ENCODE data around the gene NT5C3A.
A peak's percentile ranks its signal among the peaks of the same experiment; 100 is the strongest.

Gene NT5C3A

DNA sequence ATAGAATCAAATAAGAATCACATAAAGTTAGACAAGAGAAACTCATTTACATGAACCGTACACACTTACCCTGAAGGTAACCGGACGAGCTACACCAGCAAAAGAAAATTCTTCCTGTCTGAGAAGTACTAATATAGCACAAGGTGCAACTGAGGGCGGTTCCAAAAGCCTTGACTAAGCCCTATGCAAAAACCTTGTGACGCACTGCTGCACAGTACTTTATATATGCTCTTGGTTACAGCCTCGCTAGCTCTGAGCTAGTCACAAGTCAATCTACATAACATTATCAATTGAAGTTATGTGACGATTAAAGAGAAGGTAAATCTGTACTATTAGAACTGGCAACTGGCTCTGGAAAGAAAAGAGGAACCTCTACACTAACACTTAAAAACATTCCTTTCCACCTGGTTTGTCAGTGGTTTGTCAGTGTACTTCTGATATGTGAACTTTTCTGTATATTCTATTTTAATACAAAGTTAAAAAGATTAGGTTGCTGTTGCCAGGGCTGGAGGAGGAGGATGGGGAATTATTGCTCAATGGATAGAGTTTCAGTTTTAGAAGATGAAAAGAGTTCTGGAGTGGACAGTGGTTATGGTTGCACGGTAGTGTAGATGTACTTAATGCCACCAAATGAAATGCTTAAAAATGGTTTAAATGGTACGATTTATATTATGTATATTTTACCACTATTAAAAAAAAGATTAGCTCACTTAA is 21.6 kb downstream of the NT5C3A start:
- H3K4me2 ChIP-seq (ENCODE audit: low read depth, low read length, poor library complexity, severe bottlenecking): peak overlapping the region; percentile 81
- H3F3A ChIP-seq (ENCODE audit: low read depth): no peaks in the 10 kb centered on the region
- H3K9me2 ChIP-seq (replicated peaks; ENCODE audit: low read depth, low read length): no peaks in the 10 kb centered on the region
- no peak overlapping the region for H3K9ac ChIP-seq (ENCODE audit: low read depth, low read length, poor library complexity, severe bottlenecking)
- H3K4me1 ChIP-seq (ENCODE audit: insufficient read depth, low read length, poor library complexity, severe bottlenecking): peaks cover 34% of the 10 kb centered on the region
- H3K9me3 ChIP-seq (ENCODE audit: insufficient read depth, low read depth, low read length): no peaks in the 10 kb centered on the region
- no peaks in the 10 kb centered on the region for H3K36me3 ChIP-seq (ENCODE audit: insufficient read depth, low read length)
- H4K20me1 ChIP-seq (ENCODE audit: insufficient read depth, low read length, poor library complexity, severe bottlenecking): peaks cover 70% of the 10 kb centered on the region
- no peaks in the 10 kb centered on the region for H3K27me3 ChIP-seq (ENCODE audit: insufficient read depth, low read length, poor library complexity, severe bottlenecking)
- TF ChIP-seq, protein P1, sequence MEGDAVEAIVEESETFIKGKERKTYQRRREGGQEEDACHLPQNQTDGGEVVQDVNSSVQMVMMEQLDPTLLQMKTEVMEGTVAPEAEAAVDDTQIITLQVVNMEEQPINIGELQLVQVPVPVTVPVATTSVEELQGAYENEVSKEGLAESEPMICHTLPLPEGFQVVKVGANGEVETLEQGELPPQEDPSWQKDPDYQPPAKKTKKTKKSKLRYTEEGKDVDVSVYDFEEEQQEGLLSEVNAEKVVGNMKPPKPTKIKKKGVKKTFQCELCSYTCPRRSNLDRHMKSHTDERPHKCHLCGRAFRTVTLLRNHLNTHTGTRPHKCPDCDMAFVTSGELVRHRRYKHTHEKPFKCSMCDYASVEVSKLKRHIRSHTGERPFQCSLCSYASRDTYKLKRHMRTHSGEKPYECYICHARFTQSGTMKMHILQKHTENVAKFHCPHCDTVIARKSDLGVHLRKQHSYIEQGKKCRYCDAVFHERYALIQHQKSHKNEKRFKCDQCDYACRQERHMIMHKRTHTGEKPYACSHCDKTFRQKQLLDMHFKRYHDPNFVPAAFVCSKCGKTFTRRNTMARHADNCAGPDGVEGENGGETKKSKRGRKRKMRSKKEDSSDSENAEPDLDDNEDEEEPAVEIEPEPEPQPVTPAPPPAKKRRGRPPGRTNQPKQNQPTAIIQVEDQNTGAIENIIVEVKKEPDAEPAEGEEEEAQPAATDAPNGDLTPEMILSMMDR (conservative IDR thresholded peaks at IDR 0.05; ENCODE audit: low read length): no peak
- no peak for TF ChIP-seq EZH2phosphoT487 (IDR thresholded peaks at IDR 0.05; ENCODE audit: borderline replicate concordance)
- no peak overlapping the region for H2AFZ ChIP-seq (ENCODE audit: low read length)
- H3K4me3 ChIP-seq (ENCODE audit: low read length, poor library complexity, severe bottlenecking): peak overlapping the region; percentile 10
- H3K79me2 ChIP-seq (ENCODE audit: insufficient read depth, low read length): peaks cover 97% of the 10 kb centered on the region

DNA sequence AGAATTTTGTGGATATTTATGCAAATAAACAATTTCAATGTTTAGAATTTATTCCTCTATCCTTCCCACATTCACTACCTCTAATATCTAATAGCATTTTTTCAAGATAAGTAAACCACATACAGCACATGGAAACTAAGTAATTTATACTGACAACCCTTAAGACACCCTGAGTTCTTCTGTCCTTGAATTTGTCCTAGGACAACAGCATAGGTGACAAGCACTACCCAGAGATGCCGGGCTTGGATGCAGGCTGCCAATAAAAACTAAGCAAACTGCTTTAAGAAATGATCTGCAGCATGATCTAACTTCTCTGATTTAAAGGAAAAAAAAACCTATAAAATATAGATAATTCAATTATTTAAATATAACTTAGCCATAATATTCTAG is 22.7 kb downstream of the NT5C3A start:
- no peaks in the 10 kb centered on the region for H3K27me3 ChIP-seq (ENCODE audit: insufficient read depth, low read length, poor library complexity, severe bottlenecking)
- H3K36me3 ChIP-seq (ENCODE audit: insufficient read depth, low read length): no peaks in the 10 kb centered on the region
- peaks cover 97% of the 10 kb centered on the region for H3K79me2 ChIP-seq (ENCODE audit: insufficient read depth, low read length)
- H3K9me2 ChIP-seq (replicated peaks; ENCODE audit: low read depth, low read length): no peaks in the 10 kb centered on the region
- peak overlapping the region; percentile 70 for H3K4me3 ChIP-seq (ENCODE audit: low read length, poor library complexity, severe bottlenecking)
- no peak for TF ChIP-seq EZH2phosphoT487 (IDR thresholded peaks at IDR 0.05; ENCODE audit: borderline replicate concordance)
- TF ChIP-seq, protein P1 (conservative IDR thresholded peaks at IDR 0.05; ENCODE audit: low read length): no peak
- peak overlapping the region; percentile 55 for H3K9ac ChIP-seq (ENCODE audit: low read depth, low read length, poor library complexity, severe bottlenecking)
- H4K20me1 ChIP-seq (ENCODE audit: insufficient read depth, low read length, poor library complexity, severe bottlenecking): peaks cover 75% of the 10 kb centered on the region
- peaks cover 34% of the 10 kb centered on the region for H3K4me1 ChIP-seq (ENCODE audit: insufficient read depth, low read length, poor library complexity, severe bottlenecking)
- H3K9me3 ChIP-seq (ENCODE audit: insufficient read depth, low read depth, low read length): no peaks in the 10 kb centered on the region
- H3K4me2 ChIP-seq (ENCODE audit: low read depth, low read length, poor library complexity, severe bottlenecking): peak overlapping the region; percentile 81
- H2AFZ ChIP-seq (ENCODE audit: low read length): no peak overlapping the region
- H3F3A ChIP-seq (ENCODE audit: low read depth): no peaks in the 10 kb centered on the region

DNA sequence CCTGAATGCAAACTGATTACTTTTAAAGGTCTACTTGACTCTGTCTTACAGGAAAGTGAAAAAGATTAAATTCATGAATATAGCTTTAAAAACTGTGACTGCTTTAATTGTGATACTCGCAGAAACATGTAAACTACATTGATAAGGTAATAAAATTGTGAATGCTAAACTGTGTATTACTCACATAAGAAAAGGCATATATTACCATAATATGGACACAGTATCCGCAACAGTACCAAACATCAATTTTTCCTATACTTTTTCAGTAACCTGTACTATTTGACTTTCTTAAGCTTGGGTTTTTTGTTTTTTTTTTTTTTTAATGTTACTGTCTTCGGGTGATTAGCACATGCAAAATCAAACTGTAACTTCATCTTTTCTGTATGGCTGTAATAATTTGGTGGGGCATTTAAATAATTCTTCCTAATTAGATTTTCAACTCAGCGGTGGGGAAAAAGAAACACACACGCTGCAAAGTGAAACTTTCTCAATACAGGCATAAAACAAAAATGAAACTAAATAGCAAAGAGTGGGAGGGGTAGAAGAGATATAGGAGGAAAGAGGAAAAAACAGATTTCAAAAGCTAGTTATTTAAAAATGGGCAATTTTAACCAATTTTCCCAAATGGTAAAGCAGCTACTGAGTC is 23.2 kb downstream of the NT5C3A start:
- peak overlapping the region; percentile 70 for H3K4me3 ChIP-seq (ENCODE audit: low read length, poor library complexity, severe bottlenecking)
- TF ChIP-seq, protein P1 (conservative IDR thresholded peaks at IDR 0.05; ENCODE audit: low read length): no peak
- TF ChIP-seq EZH2phosphoT487 (IDR thresholded peaks at IDR 0.05; ENCODE audit: borderline replicate concordance): no peak
- H3K36me3 ChIP-seq (ENCODE audit: insufficient read depth, low read length): no peaks in the 10 kb centered on the region
- peak overlapping the region; percentile 81 for H3K4me2 ChIP-seq (ENCODE audit: low read depth, low read length, poor library complexity, severe bottlenecking)
- H4K20me1 ChIP-seq (ENCODE audit: insufficient read depth, low read length, poor library complexity, severe bottlenecking): peaks cover 70% of the 10 kb centered on the region
- H3K79me2 ChIP-seq (ENCODE audit: insufficient read depth, low read length): peaks cover 97% of the 10 kb centered on the region
- no peaks in the 10 kb centered on the region for H3K9me2 ChIP-seq (replicated peaks; ENCODE audit: low read depth, low read length)
- H3K27me3 ChIP-seq (ENCODE audit: insufficient read depth, low read length, poor library complexity, severe bottlenecking): no peaks in the 10 kb centered on the region
- no peak overlapping the region for H2AFZ ChIP-seq (ENCODE audit: low read length)
- H3K9ac ChIP-seq (ENCODE audit: low read depth, low read length, poor library complexity, severe bottlenecking): peak overlapping the region; percentile 55
- H3K4me1 ChIP-seq (ENCODE audit: insufficient read depth, low read length, poor library complexity, severe bottlenecking): peaks cover 39% of the 10 kb centered on the region
- no peaks in the 10 kb centered on the region for H3K9me3 ChIP-seq (ENCODE audit: insufficient read depth, low read depth, low read length)
- no peaks in the 10 kb centered on the region for H3F3A ChIP-seq (ENCODE audit: low read depth)
